HepG2 (cell line): ENCODE data around the gene LDLRAD4. TPM values are rescaled to one million over a fixed set of nuclear protein-coding genes. Genes with fewer than 3 reads are reported as not detected.

Experiments used
- ARID2 ChIP-seq: sonication (generic); formaldehyde crosslinking; IDR thresholded peaks from 2 replicates; pipeline ENCODE4 v1.8.1; 2022; ENCODE audit warnings: mild to moderate bottlenecking, missing genetic modification reagents, borderline replicate concordance
- CEBPG ChIP-seq: IDR thresholded peaks from 2 replicates; pipeline ENCODE4 v1.6.1; 2016
- DMTF1 ChIP-seq: sonication (generic); formaldehyde crosslinking; IDR thresholded peaks from 2 replicates; pipeline ENCODE4 v1.4.0; 2020; ENCODE audit warnings: mild to moderate bottlenecking, missing genetic modification reagents
- EP300 ChIP-seq, 3 experiments: sonication (generic) in 1 of 3; formaldehyde crosslinking in 1 of 3; IDR thresholded peaks; 2 replicates each; pipeline versions ENCODE4 v1.5.1 to v1.6.1; 2011 to 2020; ENCODE audit warnings: low read depth in 2 of 3, low read length in 2 of 3, borderline replicate concordance in 1 of 3, improper control_type of control experiment in 1 of 3, mild to moderate bottlenecking in 1 of 3, missing genetic modification reagents in 1 of 3, moderate library complexity in 1 of 3
- HBP1 ChIP-seq: IDR thresholded peaks from 2 replicates; pipeline ENCODE4 v1.6.1; 2016; ENCODE audit warnings: low read depth, control low read depth
- IKZF4 ChIP-seq: sonication (generic); formaldehyde crosslinking; IDR thresholded peaks from 2 replicates; pipeline ENCODE4 v1.5.1; 2020; ENCODE audit warnings: borderline replicate concordance, mild to moderate bottlenecking, low read depth, missing genetic modification reagents; ENCODE audit errors: not compliant biosample characterization
- KLF9 ChIP-seq: IDR thresholded peaks from 2 replicates; pipeline ENCODE4 v1.6.1; 2016; ENCODE audit warnings: low read depth
- MAX ChIP-seq: IDR thresholded peaks from 2 replicates; pipeline ENCODE4 v1.6.1; 2012; ENCODE audit warnings: inconsistent platforms
- PBX3 ChIP-seq: sonication (generic); formaldehyde crosslinking; IDR thresholded peaks from 2 replicates; pipeline ENCODE4 v1.8.1; 2023; ENCODE audit warnings: missing genetic modification reagents, inconsistent platforms, borderline replicate concordance
- POLR2AphosphoS2 ChIP-seq: IDR thresholded peaks from 2 replicates; pipeline ENCODE4 v1.6.1; 2011; ENCODE audit warnings: low read depth, low read length, improper control_type of control experiment
- RAD21 ChIP-seq: fragments of 450-650 bp; formaldehyde crosslinking; IDR thresholded peaks from 2 replicates; pipeline ENCODE4 v1.5.0; 2020; ENCODE audit warnings: mild to moderate bottlenecking
- TCF7 ChIP-seq: sonication (generic); IDR thresholded peaks from 2 replicates; pipeline ENCODE4 v1.6.1; 2016; ENCODE audit warnings: antibody characterized with exemption, low read depth
- TGIF2 ChIP-seq: IDR thresholded peaks from 2 replicates; pipeline ENCODE4 v1.6.1; 2016; ENCODE audit warnings: control low read depth, missing compliant biosample characterization
- ZNF317 ChIP-seq: sonication (generic); formaldehyde crosslinking; IDR thresholded peaks from 2 replicates; pipeline ENCODE4 v1.5.0; 2020; ENCODE audit warnings: mild to moderate bottlenecking, missing genetic modification reagents
- ZNF552 ChIP-seq: sonication (generic); formaldehyde crosslinking; IDR thresholded peaks from 2 replicates; pipeline ENCODE4 v1.9.0; 2022; ENCODE audit warnings: missing genetic modification reagents, mild to moderate bottlenecking, borderline replicate concordance
- ZNF609 ChIP-seq: sonication (generic); formaldehyde crosslinking; IDR thresholded peaks from 2 replicates; pipeline ENCODE4 v1.4.0; 2020; ENCODE audit warnings: mild to moderate bottlenecking, missing genetic modification reagents, borderline replicate concordance
- ZNF83 ChIP-seq: sonication (generic); formaldehyde crosslinking; IDR thresholded peaks from 2 replicates; pipeline ENCODE4 v1.4.0; 2020; ENCODE audit warnings: missing genetic modification reagents, mild to moderate bottlenecking, borderline replicate concordance
- ZNF850 ChIP-seq: sonication (generic); formaldehyde crosslinking; conservative IDR thresholded peaks from 2 replicates; pipeline ENCODE4 v1.9.0; 2021; ENCODE audit warnings: mild to moderate bottlenecking, missing genetic modification reagents
- polyA plus RNA-seq, 8 experiments: library from polyadenylated mRNA; depleted of rRNA in 3 of 8; stranded (reverse) in 7 of 8; unstranded in 1 of 8; fragments of >200 nt; fragmentation: Illumina TruSeq in 4 of 8; extraction: Trizol in 4 of 8; gene quantifications; 2 replicates each; pipeline versions ENCODE4 v1.2.1 to v1.2.3, GENCODE V29; 2011 to 2016; ENCODE audit warnings: low read depth in 4 of 8, missing spikeins in 1 of 8, mixed read lengths in 1 of 8; ENCODE audit not compliant: insufficient read depth in 1 of 8
- total RNA-seq, 5 experiments: library from RNA; depleted of rRNA; stranded (reverse); fragments of >200 nt; fragmentation: Illumina TruSeq; extraction: Trizol; gene quantifications; 2 replicates each; pipeline ENCODE4 v1.2.3, GENCODE V29; 2016; ENCODE audit warnings: low read depth in 1 of 5

LDLRAD4 gene
- total and polyA plus RNA-seq, 2 of the 13 experiments (the other 11 are each of a cell fraction or from before 2014, with no cell fraction given), result 13.6 to 20.9 TPM

GRCh38 chr18:13418013-13418710 lies 199.6 kb downstream of the LDLRAD4 start (continued):
- TF ChIP-seq EP300 (IDR thresholded peaks at IDR 0.05; ENCODE audit: low read depth in 2 of 2, low read length in 2 of 2) (peak in 1 of 2 experiments; percentile 46; a peak in 2 of 4 replicates), EP300 (CRISPR knock-in tag; IDR thresholded peaks at IDR 0.05; ENCODE audit: borderline replicate concordance) (no peak), KLF9 (CRISPR knock-in tag) (no peak), HBP1 (CRISPR knock-in tag) (no peak), DMTF1 (CRISPR knock-in tag) (no peak), ZNF552 (no peak), CEBPG (CRISPR knock-in tag) (peak; percentile 39; the same call in 1 of the 2 replicates), MAX (peak; percentile 54), PBX3 (CRISPR knock-in tag) (no peak), ZNF609 (CRISPR knock-in tag) (peak; percentile 18; the same call in 1 of the 2 replicates), IKZF4 (CRISPR knock-in tag) (no peak), POLR2AphosphoS2 (no peak), ZNF850 (no peak), RAD21 (peak; percentile 16; the same call in 1 of the 2 replicates), TCF7 (peak; percentile 35; the same call in 1 of the 2 replicates), ZNF317 (CRISPR knock-in tag) (no peak), ARID2 (CRISPR knock-in tag) (no peak), ZNF83 (no peak), TGIF2 (CRISPR knock-in tag) (peak; percentile 26; the same call in 1 of the 2 replicates)
